Measurements from ENCODE around the gene COL19A1.

COL19A1 gene

GRCh38 chr6:70157086-70157485, 290.7 kb downstream of the COL19A1 start:
- H3K27me3 ChIP-seq (ENCODE audit: control insufficient read depth, insufficient read depth, low read length), result no peaks in the 10 kb centered on the region
- no peaks in the 10 kb centered on the region for H3K79me2 ChIP-seq
- no peak overlapping the region for H3K4me3 ChIP-seq (ENCODE audit: low read depth, low read length)
- H3K9ac ChIP-seq, result no peak overlapping the region
- no peaks in the 10 kb centered on the region for H3K36me3 ChIP-seq (ENCODE audit: control insufficient read depth, insufficient read depth, low read length)
- H3K4me1 ChIP-seq, result no peaks in the 10 kb centered on the region
- H3K4me2 ChIP-seq (ENCODE audit: low read length), result no peak overlapping the region
- no peaks in the 10 kb centered on the region for H3K9me3 ChIP-seq (ENCODE audit: control insufficient read depth, low read length)
- no peak overlapping the region for H3K27ac ChIP-seq
- no peak overlapping the region for H2AFZ ChIP-seq
- no peak for TF ChIP-seq CTCF (IDR thresholded peaks at IDR 0.05)

- Histone ChIP-seq H3K36me3 (ENCODE audit: control insufficient read depth, insufficient read depth, low read length) (no peaks in the 10 kb centered on the region), H3K4me2 (ENCODE audit: low read length) (no peak overlapping the region), H3K27me3 (ENCODE audit: control insufficient read depth, insufficient read depth, low read length) (no peaks in the 10 kb centered on the region), H3K4me1 (no peaks in the 10 kb centered on the region), H3K27ac (no peak overlapping the region), H2AFZ (no peak overlapping the region), H3K4me3 (ENCODE audit: low read depth, low read length) (no peak overlapping the region), H3K79me2 (no peaks in the 10 kb centered on the region), H3K9ac (no peak overlapping the region), H3K9me3 (ENCODE audit: control insufficient read depth, low read length) (no peaks in the 10 kb centered on the region)
- TF ChIP-seq CTCF (IDR thresholded peaks at IDR 0.05), result no peak
These were observed 293.9 kb downstream of the COL19A1 start for GRCh38 chr6:70160276-70160675.

DNA sequence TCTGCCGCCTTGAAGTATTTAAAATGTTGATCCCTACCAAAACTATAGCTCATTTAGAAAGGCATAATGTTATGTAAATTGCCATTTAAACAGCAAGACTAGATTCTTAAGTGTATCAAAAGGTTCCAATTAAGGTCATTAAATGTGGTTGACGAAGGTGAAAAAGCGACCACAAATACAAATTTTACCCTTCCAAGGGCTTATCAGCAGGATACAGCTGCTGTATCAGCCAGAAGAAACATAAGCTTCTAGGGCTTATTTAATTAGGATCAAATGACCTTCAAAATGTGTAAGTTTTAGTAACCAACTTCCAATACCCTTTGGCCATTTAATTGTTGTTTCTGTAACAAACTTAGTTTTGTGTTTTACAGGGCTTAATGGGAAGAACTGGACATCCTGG, 296.6 kb downstream of the COL19A1 start:
- Histone ChIP-seq H3K4me1 (no peaks in the 10 kb centered on the region), H3K9ac (no peak overlapping the region), H3K9me3 (ENCODE audit: control insufficient read depth, low read length) (no peaks in the 10 kb centered on the region), H3K4me2 (ENCODE audit: low read length) (no peak overlapping the region), H2AFZ (no peak overlapping the region), H3K27ac (no peak overlapping the region), H3K27me3 (ENCODE audit: control insufficient read depth, insufficient read depth, low read length) (no peaks in the 10 kb centered on the region), H3K4me3 (ENCODE audit: low read depth, low read length) (no peak overlapping the region), H3K79me2 (no peaks in the 10 kb centered on the region), H3K36me3 (ENCODE audit: control insufficient read depth, insufficient read depth, low read length) (no peaks in the 10 kb centered on the region)
- TF ChIP-seq CTCF (IDR thresholded peaks at IDR 0.05), result no peak

GRCh38 chr6:70163795-70164194, 297.4 kb downstream of the COL19A1 start:
- Histone ChIP-seq H2AFZ (no peak overlapping the region), H3K79me2 (no peaks in the 10 kb centered on the region), H3K4me1 (no peaks in the 10 kb centered on the region), H3K36me3 (ENCODE audit: control insufficient read depth, insufficient read depth, low read length) (no peaks in the 10 kb centered on the region), H3K27me3 (ENCODE audit: control insufficient read depth, insufficient read depth, low read length) (no peaks in the 10 kb centered on the region), H3K4me2 (ENCODE audit: low read length) (no peak overlapping the region), H3K27ac (no peak overlapping the region), H3K9ac (no peak overlapping the region), H3K9me3 (ENCODE audit: control insufficient read depth, low read length) (no peaks in the 10 kb centered on the region), H3K4me3 (ENCODE audit: low read depth, low read length) (no peak overlapping the region)
- TF ChIP-seq CTCF (IDR thresholded peaks at IDR 0.05), result no peak

DNA sequence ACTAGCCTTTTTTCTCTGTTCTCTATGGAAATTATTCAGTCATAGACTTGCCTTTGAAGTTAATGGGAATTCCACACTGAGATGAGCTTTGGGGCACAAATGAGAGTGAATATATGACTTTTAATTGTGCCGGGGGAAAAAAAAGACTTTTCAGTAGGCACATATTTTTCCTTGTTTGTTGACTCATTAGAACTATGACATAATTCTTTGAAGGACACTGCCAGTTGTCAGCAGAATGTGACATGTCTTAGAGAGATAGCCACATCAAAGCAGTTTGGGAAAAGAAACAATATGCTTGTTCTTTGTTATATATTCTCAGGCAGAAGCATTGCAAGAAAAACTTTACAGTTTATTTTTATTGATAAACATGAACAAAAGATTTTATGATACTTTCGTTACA, 298.2 kb downstream of the COL19A1 start:
- Histone ChIP-seq H3K79me2 (no peaks in the 10 kb centered on the region), H3K36me3 (ENCODE audit: control insufficient read depth, insufficient read depth, low read length) (no peaks in the 10 kb centered on the region), H3K4me2 (ENCODE audit: low read length) (no peak overlapping the region), H2AFZ (no peak overlapping the region), H3K27me3 (ENCODE audit: control insufficient read depth, insufficient read depth, low read length) (no peaks in the 10 kb centered on the region), H3K9ac (no peak overlapping the region), H3K4me3 (ENCODE audit: low read depth, low read length) (no peak overlapping the region), H3K9me3 (ENCODE audit: control insufficient read depth, low read length) (no peaks in the 10 kb centered on the region), H3K4me1 (no peaks in the 10 kb centered on the region), H3K27ac (no peak overlapping the region)
- no peak for TF ChIP-seq CTCF (IDR thresholded peaks at IDR 0.05)

Data from parathyroid adenoma (tissue), 2 donors.